Spleen (tissue), 11 donors: ENCODE measurements around the gene ACTR3C. TPM values are rescaled to one million over a fixed set of nuclear protein-coding genes. Genes with fewer than 3 reads are reported as not detected.

Experiments used
- DNase-seq: peaks from one replicate; pipeline ENCODE4 v3.0.0-alpha.2; 2020
- H3K27ac ChIP-seq, 8 donors: fragments of 200-600 bp; sonication (generic) in 7 of 8; 1 replicate in 4 of 8; 2 replicates in 4 of 8; pipeline versions ENCODE4 v1.5.0 to v1.8.0; 2016 to 2021; ENCODE audit warnings: inconsistent platforms in 4 of 8, mild to moderate bottlenecking in 4 of 8, moderate library complexity in 1 of 8
- H3K27me3 ChIP-seq, 7 donors: fragments of 200-600 bp; sonication (generic) in 6 of 7; replicated peaks in 1 of 7; 1 replicate in 4 of 7; 2 replicates in 3 of 7; pipeline versions ENCODE4 v1.5.0 to v1.8.0; 2016 to 2021; ENCODE audit warnings: inconsistent platforms in 3 of 7, mild to moderate bottlenecking in 1 of 7
- H3K36me3 ChIP-seq, 6 donors: fragments of 200-600 bp; sonication (generic) in 5 of 6; 1 replicate in 4 of 6; 2 replicates in 2 of 6; pipeline versions ENCODE4 v1.5.0 to v1.8.0; 2016 to 2021; ENCODE audit warnings: inconsistent platforms in 2 of 6
- H3K4me1 ChIP-seq, 6 donors: fragments of 200-600 bp; sonication (generic) in 5 of 6; 1 replicate in 3 of 6; 2 replicates in 3 of 6; pipeline versions ENCODE4 v1.5.0 to v1.8.0; 2016 to 2021; ENCODE audit warnings: inconsistent platforms in 3 of 6
- H3K4me3 ChIP-seq, 8 donors: fragments of 200-600 bp; sonication (generic) in 7 of 8; 1 replicate in 4 of 8; 2 replicates in 4 of 8; pipeline versions ENCODE4 v1.5.0 to v1.8.0; 2016 to 2021; ENCODE audit warnings: inconsistent platforms in 4 of 8, mild to moderate bottlenecking in 4 of 8, moderate library complexity in 2 of 8
- H3K9me3 ChIP-seq, 8 donors: fragments of 200-600 bp; sonication (generic) in 7 of 8; 1 replicate in 4 of 8; 2 replicates in 4 of 8; pipeline versions ENCODE4 v1.5.0 to v1.8.0; 2016 to 2021; ENCODE audit warnings: inconsistent platforms in 4 of 8
- POLR2A ChIP-seq, 3 donors: fragments of 450-650 bp; IDR thresholded peaks; one replicate each; pipeline ENCODE4 v1.5.1; 2017; ENCODE audit warnings: antibody characterized with exemption in 3 of 3, mild to moderate bottlenecking in 1 of 3
- POLR2AphosphoS5 ChIP-seq, 3 donors: sonication (generic); formaldehyde crosslinking; IDR thresholded peaks; one replicate each; pipeline ENCODE4 v1.5.1; 2017; ENCODE audit warnings: antibody characterized with exemption in 3 of 3
- WGBS, 5 donors: extraction: QIAGEN DNeasy Blood & Tissue Kit in 3 of 5; methylation state at CpG; one replicate each; pipeline versions ENCODE4 v1.1.5 to v1.1.7; 2013 to 2018; 5-methylcytosine and 5-hydroxymethylcytosine counted together
- intact Hi-C: fragments of 100-400 bp; cut with DNase I; formaldehyde crosslinking; loops from one replicate; pipeline ENCODE4 v1.15.0; 2023; ENCODE audit warnings: low total_unique reads
- polyA plus RNA-seq, 3 donors: library from polyadenylated mRNA; stranded (reverse); fragments of 200-250 nt; gene quantifications; one replicate each; pipeline ENCODE4 v1.2.1, GENCODE V29; 2013
- total RNA-seq, 7 donors: library from RNA; depleted of rRNA in 3 of 7; stranded (reverse); fragments of >200 nt in 3 of 7; fragmentation: NEBNext Ultra II Directional in 4 of 7; extraction: Animal tissue kit (Norgen Biotek cat#: 25700) in 4 of 7; gene quantifications; one replicate each; pipeline versions ENCODE4 v1.1.0 to v1.2.1, GENCODE V29; 2016 to 2021
- TF ChIP-seq, protein P1 (sequence below), 11 experiments: fragments of 200-600 bp in 7 of 11; fragments of 450-650 bp in 4 of 11; sonication (generic) in 4 of 11; IDR thresholded peaks in 8 of 11; conservative IDR thresholded peaks in 3 of 11; 1 replicate in 7 of 11; 2 replicates in 4 of 11; pipeline versions ENCODE4 v1.4.0 to v1.8.0; 2016 to 2021; ENCODE audit warnings: antibody characterized with exemption in 11 of 11, inconsistent platforms in 4 of 11, mild to moderate bottlenecking in 1 of 11
- donor health status: healthy with polysubstance abuse.
- donor health status: DM: no; HTN: no; CAD: no; lungs with moderate emphysema.
- donor health status: DM: no; HTN: no; CAD: no.
- donor health status: Bipolar disorder and iron deficiency.
- donor health status: healthy.
- donor health status: DM: no; HTN: no; CAD: no.
- donor health status: DM: yes; HTN: yes; CAD: no.

Gene ACTR3C
- total and polyA plus RNA-seq, 10 donors: 0.78 to 18.6 (median 7.6) TPM

DNA sequence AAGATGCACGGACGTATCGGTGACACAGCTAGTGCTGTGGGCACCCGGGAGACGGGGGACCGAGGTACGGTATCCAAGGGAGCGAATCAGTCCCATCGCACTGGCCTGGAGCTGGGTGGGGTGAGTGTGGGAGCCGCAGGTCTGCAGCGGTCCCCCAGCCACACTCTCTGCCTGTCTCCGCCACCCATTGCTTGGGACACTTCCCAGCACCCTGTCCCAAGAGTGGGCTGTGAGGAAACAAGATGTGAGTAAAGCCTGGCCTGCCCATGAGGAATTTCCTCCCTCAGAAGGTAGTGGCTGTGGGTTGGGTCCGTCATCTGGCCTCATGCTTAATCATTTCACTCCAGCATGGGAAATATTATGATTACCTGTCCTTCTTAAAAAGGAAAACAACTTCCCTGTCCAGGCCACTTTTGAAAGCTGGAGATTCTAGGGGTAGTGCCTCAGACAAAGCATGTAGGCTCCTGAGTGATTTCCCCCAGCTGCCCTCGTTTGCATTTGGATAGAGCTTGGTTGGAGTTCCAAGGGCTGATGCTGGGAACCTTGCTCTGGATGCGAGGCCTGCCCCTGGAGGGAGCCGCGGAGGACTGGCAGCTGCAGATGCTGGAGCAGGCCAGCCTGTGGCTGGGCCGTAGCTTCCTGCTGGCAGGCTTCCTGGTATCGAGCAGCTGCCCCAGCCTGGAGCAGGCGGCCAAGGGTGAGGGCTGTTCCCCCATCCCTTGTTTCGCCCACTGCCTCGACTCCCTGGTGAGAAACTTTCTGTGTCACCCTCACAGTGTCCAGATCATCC lies 6.2 kb upstream of the ACTR3C start:
- Histone ChIP-seq H3K4me1 (peaks cover 0 to 15% (median 9%) of the 10 kb centered on the region in 6 donors), H3K4me3 (no peak overlapping the region), H3K27ac (no peak overlapping the region), H3K36me3 (peaks cover 0 to 80% (median 32%) of the 10 kb centered on the region in 6 donors), H3K9me3 (no peaks in the 10 kb centered on the region), H3K27me3 (no peaks in the 10 kb centered on the region)
- TF ChIP-seq, protein P1, sequence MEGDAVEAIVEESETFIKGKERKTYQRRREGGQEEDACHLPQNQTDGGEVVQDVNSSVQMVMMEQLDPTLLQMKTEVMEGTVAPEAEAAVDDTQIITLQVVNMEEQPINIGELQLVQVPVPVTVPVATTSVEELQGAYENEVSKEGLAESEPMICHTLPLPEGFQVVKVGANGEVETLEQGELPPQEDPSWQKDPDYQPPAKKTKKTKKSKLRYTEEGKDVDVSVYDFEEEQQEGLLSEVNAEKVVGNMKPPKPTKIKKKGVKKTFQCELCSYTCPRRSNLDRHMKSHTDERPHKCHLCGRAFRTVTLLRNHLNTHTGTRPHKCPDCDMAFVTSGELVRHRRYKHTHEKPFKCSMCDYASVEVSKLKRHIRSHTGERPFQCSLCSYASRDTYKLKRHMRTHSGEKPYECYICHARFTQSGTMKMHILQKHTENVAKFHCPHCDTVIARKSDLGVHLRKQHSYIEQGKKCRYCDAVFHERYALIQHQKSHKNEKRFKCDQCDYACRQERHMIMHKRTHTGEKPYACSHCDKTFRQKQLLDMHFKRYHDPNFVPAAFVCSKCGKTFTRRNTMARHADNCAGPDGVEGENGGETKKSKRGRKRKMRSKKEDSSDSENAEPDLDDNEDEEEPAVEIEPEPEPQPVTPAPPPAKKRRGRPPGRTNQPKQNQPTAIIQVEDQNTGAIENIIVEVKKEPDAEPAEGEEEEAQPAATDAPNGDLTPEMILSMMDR (IDR thresholded peaks at IDR 0.05 in 8 of 11, conservative IDR thresholded peaks at IDR 0.05 in 3 of 11): no peak
- TF ChIP-seq POLR2A (IDR thresholded peaks at IDR 0.05) (no peak), POLR2AphosphoS5 (IDR thresholded peaks at IDR 0.05) (no peak)
- no peak for DNase-seq
- intact Hi-C loops: no loop called here
- 80 to 89% (median 87%) methylated on average over 20 to 22 of the region's 22 CpGs for WGBS, 5 donors

DNA sequence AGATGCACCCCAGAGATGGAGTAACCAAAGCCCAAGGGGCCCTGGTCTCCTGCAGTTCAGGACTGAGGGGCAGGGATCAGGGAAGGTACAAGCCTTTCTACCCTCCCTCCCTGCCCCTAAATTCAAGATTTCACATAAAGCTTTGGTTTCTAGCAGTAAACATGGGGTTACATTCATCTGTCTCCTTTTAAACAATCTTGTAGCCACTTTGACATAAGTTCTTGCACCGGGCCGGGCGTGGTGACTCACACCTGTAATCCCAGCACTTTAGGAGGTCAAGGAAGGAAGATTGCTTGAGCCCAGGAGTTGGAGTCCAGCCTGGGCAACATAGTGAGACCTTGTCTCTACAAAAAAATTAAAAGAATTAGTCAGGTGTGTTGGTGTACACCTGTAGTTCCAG lies 4.0 kb upstream of the ACTR3C start:
- Histone ChIP-seq H3K4me1 (peaks cover 10 to 35% (median 29%) of the 10 kb centered on the region in 6 donors), H3K36me3 (peaks cover 0 to 67% (median 32%) of the 10 kb centered on the region in 6 donors), H3K27me3 (peaks cover 0 to 4% (median 0%) of the 10 kb centered on the region in 7 donors), H3K9me3 (no peaks in the 10 kb centered on the region), H3K4me3 (no peak overlapping the region), H3K27ac (no peak overlapping the region)
- 91 to 97% (median 95%) methylated on average over 3 of the region's 3 CpGs for WGBS, 5 donors
- intact Hi-C loops: no loop called here
- no peak for DNase-seq
- TF ChIP-seq POLR2AphosphoS5 (IDR thresholded peaks at IDR 0.05): no peak
- TF ChIP-seq POLR2A (IDR thresholded peaks at IDR 0.05): no peak
- TF ChIP-seq, protein P1 (IDR thresholded peaks at IDR 0.05 in 8 of 11, conservative IDR thresholded peaks at IDR 0.05 in 3 of 11): no peak

DNA sequence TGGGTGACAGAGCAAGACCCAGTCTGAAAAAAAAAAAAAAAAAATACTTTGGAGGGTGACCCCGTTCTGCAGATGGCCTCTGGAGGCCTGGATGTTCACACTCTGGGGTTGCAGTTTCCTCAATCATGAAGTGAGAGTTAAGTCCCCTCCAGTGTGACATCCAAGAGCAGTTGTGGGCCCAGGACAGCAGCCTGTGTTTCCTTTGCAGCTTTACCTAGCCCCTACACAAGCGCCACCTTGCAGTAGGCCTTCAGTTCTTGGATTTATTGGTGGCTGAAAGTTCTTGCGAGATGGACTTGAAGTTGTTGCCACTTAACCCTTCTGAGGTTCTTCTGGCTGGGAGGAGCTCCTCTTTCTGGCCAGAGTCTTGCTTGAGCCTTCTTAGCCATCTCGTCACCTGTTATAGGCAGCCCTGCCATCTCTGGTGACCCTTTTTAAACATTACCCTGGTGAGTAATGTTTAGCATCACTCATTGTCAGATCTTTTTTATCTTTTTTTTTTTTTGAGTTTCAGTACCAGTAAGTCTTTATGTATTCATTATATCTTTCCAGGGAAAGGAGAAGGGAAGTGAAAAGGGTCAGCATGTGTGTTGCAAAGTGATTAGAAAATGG lies 3.4 kb upstream of the ACTR3C start:
- 90 to 94% (median 91%) methylated on average over 4 of the region's 4 CpGs for WGBS, 5 donors
- intact Hi-C loops: no loop called here
- H3K27ac ChIP-seq: no peak overlapping the region
- H3K36me3 ChIP-seq: peaks cover 0 to 62% (median 32%) of the 10 kb centered on the region in 6 donors
- TF ChIP-seq POLR2A (IDR thresholded peaks at IDR 0.05) (no peak), POLR2AphosphoS5 (IDR thresholded peaks at IDR 0.05) (no peak)
- TF ChIP-seq, protein P1 (IDR thresholded peaks at IDR 0.05 in 8 of 11, conservative IDR thresholded peaks at IDR 0.05 in 3 of 11): no peak
- DNase-seq: no peak
- H3K4me3 ChIP-seq: no peak overlapping the region
- peaks cover 0 to 4% (median 0%) of the 10 kb centered on the region in 7 donors for H3K27me3 ChIP-seq
- H3K9me3 ChIP-seq: no peaks in the 10 kb centered on the region
- peaks cover 10 to 40% (median 34%) of the 10 kb centered on the region in 6 donors for H3K4me1 ChIP-seq

DNA sequence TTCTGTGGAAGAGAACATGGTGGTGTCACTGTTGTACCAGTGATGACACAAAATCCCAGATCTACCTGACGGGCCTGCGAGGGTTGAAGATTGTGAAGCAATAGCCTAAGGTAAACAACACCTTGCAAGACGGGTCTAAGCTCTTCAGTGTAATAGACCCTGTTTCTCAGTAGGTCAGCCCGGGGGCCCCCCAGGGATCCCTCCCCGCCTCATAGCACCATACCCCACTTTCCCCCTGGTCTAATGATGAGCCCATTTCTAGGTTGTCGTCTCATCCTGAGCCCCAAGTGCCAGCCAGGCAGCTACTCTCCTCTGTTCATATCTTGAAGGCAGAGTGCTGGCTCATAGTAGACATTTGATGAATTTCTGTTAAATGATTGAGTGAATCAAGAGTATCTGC lies 2.6 kb upstream of the ACTR3C start:
- Histone ChIP-seq H3K4me3 (no peak overlapping the region), H3K36me3 (peaks cover 0 to 55% (median 29%) of the 10 kb centered on the region in 6 donors), H3K27ac (peak overlapping the region in 7 of 8 donors; percentile 58 to 95 (median 93)), H3K9me3 (no peaks in the 10 kb centered on the region), H3K4me1 (peaks cover 10 to 47% (median 37%) of the 10 kb centered on the region in 6 donors), H3K27me3 (peaks cover 0 to 4% (median 0%) of the 10 kb centered on the region in 7 donors)
- no peak for TF ChIP-seq POLR2A (IDR thresholded peaks at IDR 0.05)
- intact Hi-C loops: no loop called here
- DNase-seq: no peak
- 79 to 97% (median 93%) methylated on average over 6 of the region's 6 CpGs for WGBS, 5 donors
